ENCODE data around the gene ATG101. TPM values are rescaled to one million over a fixed set of nuclear protein-coding genes. Genes with fewer than 3 reads are reported as not detected.

The ATG101 gene
- total RNA-seq, 1 experiment from 2014 or later: 75.7 TPM

DNA sequence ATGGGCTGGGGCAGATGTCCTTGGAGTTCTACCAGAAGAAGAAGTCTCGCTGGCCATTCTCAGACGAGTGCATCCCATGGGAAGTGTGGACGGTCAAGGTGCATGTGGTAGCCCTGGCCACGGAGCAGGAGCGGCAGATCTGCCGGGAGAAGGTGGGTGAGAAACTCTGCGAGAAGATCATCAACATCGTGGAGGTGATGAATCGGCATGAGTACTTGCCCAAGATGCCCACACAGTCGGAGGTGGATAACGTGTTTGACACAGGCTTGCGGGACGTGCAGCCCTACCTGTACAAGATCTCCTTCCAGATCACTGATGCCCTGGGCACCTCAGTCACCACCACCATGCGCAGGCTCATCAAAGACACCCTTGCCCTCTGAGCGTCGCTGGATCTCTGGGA is 7.0 kb downstream of the ATG101 start:
- DNase-seq: no peak
- Histone ChIP-seq H3K36me3 (replicated peaks; ENCODE audit: control insufficient read depth, insufficient read depth, low read length) (peaks cover 30% of the 10 kb centered on the region), H3K27me3 (ENCODE audit: control insufficient read depth, insufficient read depth, low read length) (no peaks in the 10 kb centered on the region), H3K4me3 (ENCODE audit: insufficient read depth, low read depth, low read length) (no peak overlapping the region)

- H3K36me3 ChIP-seq (replicated peaks; ENCODE audit: control insufficient read depth, insufficient read depth, low read length): peaks cover 28% of the 10 kb centered on the region
- no peak for DNase-seq
- no peaks in the 10 kb centered on the region for H3K27me3 ChIP-seq (ENCODE audit: control insufficient read depth, insufficient read depth, low read length)
- no peak overlapping the region for H3K4me3 ChIP-seq (ENCODE audit: insufficient read depth, low read depth, low read length)
Observed at GRCh38 chr12:52078276-52078675, 8.5 kb downstream of the ATG101 start.

GRCh38 chr12:52079576-52080402 is 10.0 kb downstream of the ATG101 start, which contains the start of gene SMIM41:
Gene SMIM41 (plus strand): TSS chr12:52079704. CDS start chr12:52079780, 76 bp downstream.
- Histone ChIP-seq H3K27me3 (ENCODE audit: control insufficient read depth, insufficient read depth, low read length) (no peaks in the 10 kb centered on the region), H3K4me3 (ENCODE audit: insufficient read depth, low read depth, low read length) (peak within 1 kb of the TSS; percentile 12; the same call in 1 of the 2 replicates), H3K36me3 (replicated peaks; ENCODE audit: control insufficient read depth, insufficient read depth, low read length) (peaks cover 25% of the 10 kb centered on the region)
- peak; percentile 63 for DNase-seq

DNA sequence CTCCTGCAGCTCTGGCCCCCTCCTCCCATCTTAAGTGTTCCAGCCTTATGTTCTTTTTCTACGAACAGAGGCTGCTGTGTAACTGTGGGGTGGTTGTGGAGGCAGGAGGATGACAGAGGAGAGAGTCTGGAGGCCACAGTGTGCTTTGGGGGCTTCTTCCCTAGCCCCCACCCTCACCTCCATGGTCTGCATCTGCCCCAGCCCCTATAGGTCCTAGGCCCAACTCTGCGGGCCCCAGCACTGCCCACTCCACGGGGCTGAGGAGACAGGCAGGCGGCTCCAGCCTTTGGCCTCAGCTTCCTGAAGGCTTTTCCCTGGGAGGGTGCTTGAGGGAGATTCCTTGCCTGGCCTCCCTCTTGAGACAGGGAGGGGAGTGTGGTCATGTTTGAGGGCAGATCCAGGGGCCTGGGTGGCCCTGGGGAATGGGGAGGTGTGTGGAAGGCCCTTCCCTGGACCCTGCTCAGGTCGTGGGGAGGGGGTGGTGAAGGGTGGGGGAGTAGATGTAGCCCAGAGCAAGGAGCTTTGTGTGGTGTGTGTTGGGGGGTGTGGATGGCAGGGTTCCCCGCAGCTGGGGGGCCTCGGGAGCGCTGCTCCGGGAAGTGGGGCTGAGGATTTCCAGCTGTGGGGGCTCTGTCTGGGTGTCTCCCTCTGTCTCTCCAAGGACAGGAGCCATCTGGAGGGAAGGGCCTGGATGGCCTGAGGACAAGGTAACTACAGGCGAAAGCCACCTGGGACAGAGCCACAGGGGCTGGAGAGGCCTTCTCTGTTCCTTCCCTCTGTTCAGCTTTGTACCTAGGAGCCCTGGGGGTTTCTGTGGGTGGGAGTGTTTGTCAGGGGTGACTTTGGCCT is 10.8 kb downstream of the ATG101 start:
- DNase-seq: peak; percentile 64
- Histone ChIP-seq H3K36me3 (replicated peaks; ENCODE audit: control insufficient read depth, insufficient read depth, low read length) (peaks cover 16% of the 10 kb centered on the region), H3K4me3 (ENCODE audit: insufficient read depth, low read depth, low read length) (no peak overlapping the region), H3K27me3 (ENCODE audit: control insufficient read depth, insufficient read depth, low read length) (no peaks in the 10 kb centered on the region)

DNA sequence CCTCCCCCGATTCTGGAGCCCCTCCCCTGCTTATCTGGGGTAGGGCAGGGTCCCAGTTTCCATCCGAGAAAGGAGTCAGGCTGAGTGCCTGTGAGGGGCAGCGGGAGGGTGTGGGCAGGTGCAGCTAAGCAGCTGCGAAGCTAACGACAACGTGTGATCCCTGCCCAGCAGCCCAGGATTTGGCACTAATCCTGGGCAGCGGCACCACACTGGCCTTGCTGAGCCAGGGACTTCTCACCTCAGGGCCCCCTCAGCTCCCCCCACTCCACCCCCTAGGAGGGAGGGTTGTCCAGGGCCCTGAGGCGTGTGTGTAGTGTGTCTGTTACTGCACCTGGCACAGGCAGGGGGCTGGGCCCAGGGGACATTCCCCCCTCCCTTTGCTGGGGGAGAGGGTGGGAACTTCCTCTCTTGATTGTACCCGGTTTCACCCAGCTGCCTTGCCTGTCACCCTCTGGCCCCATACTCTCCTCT is 11.5 kb downstream of the ATG101 start:
- Histone ChIP-seq H3K27me3 (ENCODE audit: control insufficient read depth, insufficient read depth, low read length) (no peaks in the 10 kb centered on the region), H3K36me3 (replicated peaks; ENCODE audit: control insufficient read depth, insufficient read depth, low read length) (peaks cover 13% of the 10 kb centered on the region), H3K4me3 (ENCODE audit: insufficient read depth, low read depth, low read length) (no peak overlapping the region)
- peak; percentile 73 for DNase-seq

DNA sequence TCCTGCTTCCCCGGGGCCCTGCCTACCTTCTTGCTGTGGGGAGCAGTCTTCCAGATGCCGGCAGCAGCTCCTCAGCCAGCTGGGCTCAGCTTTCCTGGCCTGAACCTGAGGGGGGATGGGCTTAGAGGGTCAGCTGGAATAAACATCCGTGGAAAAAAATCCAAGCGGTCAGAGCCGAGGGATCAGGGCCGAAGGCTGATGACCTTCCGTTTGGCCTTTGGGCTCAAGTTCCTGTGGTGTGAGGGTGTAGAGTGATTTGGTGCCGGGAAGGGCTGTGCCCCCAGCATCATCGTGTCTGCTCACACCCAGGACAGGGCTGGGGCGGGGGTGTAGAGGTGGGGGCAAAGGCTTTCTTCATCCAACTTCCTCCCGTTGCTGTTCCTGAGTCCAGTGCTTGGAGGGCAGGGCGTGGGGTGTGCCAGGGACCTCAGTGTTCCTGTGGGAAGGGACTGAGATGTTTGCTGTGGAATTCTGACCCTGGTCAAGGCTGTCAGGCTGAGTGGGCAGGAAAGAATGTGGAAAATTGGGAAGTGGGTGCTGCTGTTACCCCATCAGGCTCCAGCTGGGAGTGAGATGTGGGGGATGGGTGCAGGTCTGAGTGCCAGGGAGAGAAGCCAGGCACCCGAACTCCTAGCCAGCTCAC is 12.4 kb downstream of the ATG101 start:
- H3K4me3 ChIP-seq (ENCODE audit: insufficient read depth, low read depth, low read length): no peak overlapping the region
- no peaks in the 10 kb centered on the region for H3K27me3 ChIP-seq (ENCODE audit: control insufficient read depth, insufficient read depth, low read length)
- DNase-seq: peak; percentile 72
- peaks cover 4% of the 10 kb centered on the region for H3K36me3 ChIP-seq (replicated peaks; ENCODE audit: control insufficient read depth, insufficient read depth, low read length)

GRCh38 chr12:52082669-52082987 is 12.8 kb downstream of the ATG101 start:
- DNase-seq: peak; percentile 55
- Histone ChIP-seq H3K36me3 (replicated peaks; ENCODE audit: control insufficient read depth, insufficient read depth, low read length) (peaks cover 3% of the 10 kb centered on the region), H3K4me3 (ENCODE audit: insufficient read depth, low read depth, low read length) (no peak overlapping the region)

GRCh38 chr12:52082988-52083637 is 13.3 kb downstream of the ATG101 start:
- Histone ChIP-seq H3K36me3 (replicated peaks; ENCODE audit: control insufficient read depth, insufficient read depth, low read length) (no peaks in the 10 kb centered on the region; the same call in 1 of the 2 replicates), H3K27me3 (ENCODE audit: control insufficient read depth, insufficient read depth, low read length) (no peaks in the 10 kb centered on the region), H3K4me3 (ENCODE audit: insufficient read depth, low read depth, low read length) (no peak overlapping the region)
- DNase-seq: peak; percentile 95

More at GRCh38 chr12:52082669-52082987, 12.8 kb downstream of the ATG101 start:
- no peaks in the 10 kb centered on the region for H3K27me3 ChIP-seq (ENCODE audit: control insufficient read depth, insufficient read depth, low read length)

GRCh38 chr12:52083638-52083996 is 13.8 kb downstream of the ATG101 start:
- no peak overlapping the region for H3K4me3 ChIP-seq (ENCODE audit: insufficient read depth, low read depth, low read length)
- H3K36me3 ChIP-seq (replicated peaks; ENCODE audit: control insufficient read depth, insufficient read depth, low read length): no peaks in the 10 kb centered on the region; the same call in 1 of the 2 replicates
- H3K27me3 ChIP-seq (ENCODE audit: control insufficient read depth, insufficient read depth, low read length): no peaks in the 10 kb centered on the region
- no peak for DNase-seq

DNA sequence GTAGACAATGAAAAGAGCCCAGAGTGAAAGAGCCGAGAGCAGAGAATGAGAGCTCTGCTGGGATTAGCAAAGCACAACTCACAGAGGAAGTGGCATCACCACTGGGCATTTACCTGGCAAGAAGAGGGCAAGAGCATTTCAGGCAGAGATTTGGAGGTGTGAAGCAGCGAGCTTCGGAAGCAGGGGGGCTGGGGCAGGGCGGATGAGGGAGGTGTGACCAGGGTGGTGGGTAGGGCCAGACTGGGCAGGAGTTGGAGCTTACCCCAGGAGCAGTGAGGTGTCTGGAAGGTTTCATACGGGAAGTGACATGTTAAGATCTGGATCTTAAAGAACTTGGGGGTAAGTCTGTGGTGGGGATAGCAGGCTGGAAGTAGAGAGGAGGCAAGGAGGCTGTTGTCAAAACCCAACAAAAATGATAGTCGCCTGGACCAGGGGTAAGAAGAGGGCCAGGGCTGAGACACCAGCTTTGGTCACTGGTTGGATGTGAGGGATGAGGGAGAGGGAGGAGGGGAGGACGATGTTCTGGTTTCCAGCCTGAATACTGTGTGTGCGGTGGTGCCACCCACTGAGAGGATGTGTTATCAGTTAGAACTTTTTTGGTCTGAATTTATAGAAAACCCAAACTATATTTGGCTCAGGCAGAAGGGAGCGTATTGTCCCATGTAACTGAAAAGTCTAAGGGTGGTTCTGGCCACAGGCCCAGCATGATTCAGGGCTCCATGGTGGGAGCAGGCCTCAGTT is 14.9 kb downstream of the ATG101 start:
- no peaks in the 10 kb centered on the region; the same call in 1 of the 2 replicates for H3K36me3 ChIP-seq (replicated peaks; ENCODE audit: control insufficient read depth, insufficient read depth, low read length)
- DNase-seq: peak; percentile 17

GRCh38 chr12:52085682-52086180 is 16.0 kb downstream of the ATG101 start:
- H3K36me3 ChIP-seq (replicated peaks; ENCODE audit: control insufficient read depth, insufficient read depth, low read length): no peaks in the 10 kb centered on the region
- H3K27me3 ChIP-seq (ENCODE audit: control insufficient read depth, insufficient read depth, low read length): no peaks in the 10 kb centered on the region
- DNase-seq: peak; percentile 28
- H3K4me3 ChIP-seq (ENCODE audit: insufficient read depth, low read depth, low read length): no peak overlapping the region

More for the DNA sequence above, 14.9 kb downstream of the ATG101 start:
- H3K27me3 ChIP-seq (ENCODE audit: control insufficient read depth, insufficient read depth, low read length): no peaks in the 10 kb centered on the region
- H3K4me3 ChIP-seq (ENCODE audit: insufficient read depth, low read depth, low read length): no peak overlapping the region

DNA sequence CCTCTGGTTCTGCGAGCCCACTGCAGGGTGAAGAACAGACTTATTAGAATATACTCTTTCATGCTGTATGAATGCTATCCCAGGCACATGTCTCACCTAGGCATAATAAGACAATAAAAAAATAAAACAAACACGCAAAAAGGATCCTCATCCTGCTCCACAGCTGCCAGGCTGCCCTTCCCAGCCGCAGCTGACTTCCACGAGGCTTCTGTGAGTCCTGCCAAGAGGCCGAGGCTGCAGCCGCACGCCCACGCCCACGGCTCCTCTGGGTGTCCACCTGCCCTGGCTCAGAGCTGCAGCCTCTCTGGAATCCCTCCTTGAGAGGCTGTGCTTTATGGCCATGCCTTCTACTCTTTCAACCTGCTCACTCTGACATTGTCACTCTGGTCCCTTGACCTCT is 16.6 kb downstream of the ATG101 start:
- H3K36me3 ChIP-seq (replicated peaks; ENCODE audit: control insufficient read depth, insufficient read depth, low read length): no peaks in the 10 kb centered on the region

More for the DNA sequence above, 16.6 kb downstream of the ATG101 start:
- Histone ChIP-seq H3K4me3 (ENCODE audit: insufficient read depth, low read depth, low read length) (no peak overlapping the region), H3K27me3 (ENCODE audit: control insufficient read depth, insufficient read depth, low read length) (no peaks in the 10 kb centered on the region)
- DNase-seq: peak; percentile 46

Data from H7 (cell line).